HG02981 (cell line): Measurements from ENCODE around the gene DCX.

Experiments used
- ATAC-seq: cut with Tn5 transposase; IDR thresholded peaks from one replicate; pipeline ENCODE4 v1.9.1; 2021; ENCODE audit warnings: mild to moderate bottlenecking, moderate library complexity; ENCODE audit not compliant: unreplicated experiment

DCX gene

GRCh38 chrX:111319451-111319850 is 92.5 kb downstream of the DCX start:
- no peak for ATAC-seq

- no peak for ATAC-seq
Observed at GRCh38 chrX:111318901-111319300, 93.1 kb downstream of the DCX start.

- ATAC-seq: no peak
Observed at GRCh38 chrX:111309083-111309482, 102.9 kb downstream of the DCX start.

GRCh38 chrX:111308039-111308438 is 104.0 kb downstream of the DCX start:
- no peak for ATAC-seq

DNA sequence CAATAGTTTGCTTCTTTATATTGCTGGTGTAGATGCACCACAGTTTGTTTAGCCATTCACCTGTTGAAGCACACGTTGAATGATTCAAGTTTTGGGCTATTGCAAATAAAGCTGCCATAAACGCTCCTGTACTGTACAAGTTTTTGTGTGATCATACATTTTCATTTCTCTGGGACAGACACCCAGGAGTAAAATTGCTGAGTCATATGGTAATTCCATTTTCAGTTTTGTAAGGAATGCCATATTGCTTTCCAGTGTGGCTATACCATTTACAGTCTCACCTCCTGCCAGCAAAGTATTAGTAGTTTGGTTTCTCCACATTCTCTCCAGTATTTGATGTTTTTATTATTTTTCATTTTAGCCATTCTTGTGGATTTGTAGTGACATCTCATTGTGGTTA is 109.7 kb downstream of the DCX start:
- ATAC-seq: no peak

- no peak for ATAC-seq
Observed at GRCh38 chrX:111288841-111289240, 123.2 kb downstream of the DCX start.

DNA sequence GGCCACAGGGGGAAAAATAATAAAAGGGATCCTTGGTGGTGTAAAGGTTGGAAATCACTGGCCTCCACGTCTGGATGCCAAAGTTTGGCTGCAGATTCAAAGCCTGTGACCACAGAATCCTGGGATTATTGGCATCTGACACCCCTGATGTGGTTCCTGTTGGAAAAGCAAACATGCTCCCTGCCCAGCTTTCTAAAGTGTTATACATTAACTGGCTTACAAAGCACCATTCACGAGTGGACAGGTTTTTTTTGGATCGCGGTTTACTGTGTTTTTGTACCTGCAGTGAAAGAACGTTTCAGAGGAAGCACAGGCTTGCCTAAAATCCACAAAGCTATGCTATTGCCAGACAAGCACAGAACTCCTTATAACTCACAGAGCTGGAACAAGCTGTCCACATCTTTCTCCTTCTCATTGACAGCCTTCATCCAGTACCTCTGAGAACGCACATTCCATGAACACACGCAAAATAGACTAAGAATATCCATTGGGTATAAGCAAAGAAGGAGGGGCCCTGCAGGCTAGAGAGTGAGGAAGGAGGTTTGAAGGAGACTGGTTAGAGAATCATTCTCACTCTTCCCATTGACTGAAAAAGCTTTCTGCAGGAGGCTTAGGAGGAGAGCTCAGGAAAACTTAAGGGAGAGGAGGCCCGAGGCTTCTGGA is 127.2 kb downstream of the DCX start:
- no peak for ATAC-seq

DNA sequence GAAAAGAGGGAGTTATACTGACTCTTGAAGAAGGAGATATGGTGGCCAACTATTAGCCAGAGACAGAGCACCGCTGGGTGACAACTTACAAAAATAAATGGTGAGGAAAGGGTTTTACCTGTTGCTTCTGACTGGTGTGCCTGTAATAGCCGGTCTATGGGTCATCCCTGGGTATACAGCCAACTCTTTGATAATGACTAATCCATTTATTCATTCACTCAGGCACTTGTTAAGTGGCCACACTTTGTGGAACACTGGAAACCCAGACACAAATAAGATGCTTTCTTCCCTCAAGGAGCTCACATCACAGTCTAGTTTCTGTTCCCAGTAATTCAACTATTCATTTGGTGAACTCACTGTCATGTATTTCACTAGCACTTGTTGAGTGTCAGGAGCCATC is 128.5 kb downstream of the DCX start:
- no peak for ATAC-seq

- ATAC-seq: no peak
Observed at GRCh38 chrX:111282991-111283390, 129.0 kb downstream of the DCX start.

DNA sequence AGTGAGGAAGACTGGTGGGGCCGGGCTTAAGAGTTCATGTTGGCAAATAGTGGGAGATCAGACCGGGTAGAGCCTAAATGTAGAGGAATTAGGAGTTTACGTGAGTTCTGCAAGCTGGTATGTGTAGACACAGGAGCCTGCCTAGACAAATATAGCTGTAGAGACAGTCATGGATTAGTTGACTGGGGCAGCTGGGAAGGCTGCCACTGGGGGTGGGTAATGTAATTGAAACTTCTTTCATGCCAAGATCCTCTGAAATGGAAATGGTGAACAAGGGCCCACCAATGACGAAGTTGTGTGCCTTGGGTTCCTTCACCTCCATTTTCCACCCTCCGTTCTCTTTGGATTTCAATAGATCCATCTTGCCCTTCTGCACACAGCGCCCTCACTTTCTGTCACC is 129.9 kb downstream of the DCX start:
- ATAC-seq: no peak

- ATAC-seq: no peak
Observed at GRCh38 chrX:111270339-111270738, 141.7 kb downstream of the DCX start, which contains the start of gene CAPN6. Gene CAPN6, minus strand, starts transcription at chrX:111270483. Its CDS starts 6,547 bp downstream, at chrX:111263936.

- no peak for ATAC-seq
Observed at GRCh38 chrX:111268506-111268905, 143.5 kb downstream of the DCX start.

DNA sequence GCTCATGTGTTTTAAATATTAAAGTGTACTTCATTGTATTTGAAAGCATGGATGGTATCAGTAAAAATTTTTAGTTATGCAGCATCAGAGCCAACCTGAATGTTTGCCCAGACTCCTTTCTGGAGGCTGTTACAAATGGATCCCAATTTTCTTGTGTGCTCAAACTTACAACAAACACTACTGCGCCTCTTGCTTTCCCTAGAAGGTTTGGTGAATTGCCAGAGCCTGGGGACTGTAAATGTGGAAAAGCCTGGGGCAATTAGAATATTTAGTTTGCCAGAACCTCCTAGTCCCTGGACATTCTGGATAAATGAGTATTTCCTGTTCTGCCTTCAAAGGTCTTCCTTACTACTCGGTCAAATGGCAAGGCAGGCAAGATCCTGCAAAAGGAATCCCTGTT is 146.5 kb downstream of the DCX start:
- ATAC-seq: no peak

DNA sequence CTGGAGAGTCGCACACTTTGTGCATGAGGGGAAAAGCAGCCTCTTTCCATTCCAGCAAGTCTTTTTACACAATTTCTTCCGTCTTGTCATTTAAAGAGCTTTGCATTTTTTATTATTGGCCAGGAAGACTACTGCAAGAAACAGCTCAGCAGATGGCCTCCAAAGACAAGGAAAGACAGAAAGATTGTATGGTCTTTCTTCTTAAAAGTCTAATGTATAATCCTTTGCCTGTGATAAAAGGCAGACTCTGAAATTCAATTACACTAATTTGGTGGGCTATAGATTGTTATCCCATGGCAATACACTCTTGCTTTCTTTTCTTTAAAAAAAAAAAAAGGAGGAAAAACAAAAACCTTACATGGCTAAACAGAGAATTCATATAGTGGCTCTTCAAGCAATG is 147.6 kb downstream of the DCX start:
- ATAC-seq: no peak

DNA sequence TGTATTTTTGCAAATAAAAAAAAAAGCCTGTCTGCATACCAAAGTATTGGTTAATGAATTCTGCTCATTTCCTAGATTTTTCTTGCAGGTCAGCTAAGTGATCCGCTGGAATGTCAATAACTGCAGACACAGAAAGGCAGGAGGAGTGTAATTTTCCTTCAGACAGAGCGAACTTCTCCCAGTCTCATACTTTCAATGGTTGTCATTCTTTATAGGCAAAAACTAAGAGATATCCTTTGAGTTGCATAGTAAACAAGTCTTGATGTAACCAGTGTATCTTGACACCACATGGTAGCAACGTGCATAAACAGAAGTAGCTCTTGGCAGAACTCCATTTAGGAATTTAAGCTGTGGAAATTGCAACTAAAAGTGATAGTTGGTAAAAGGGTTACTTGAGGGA is 149.9 kb downstream of the DCX start:
- ATAC-seq: no peak

DNA sequence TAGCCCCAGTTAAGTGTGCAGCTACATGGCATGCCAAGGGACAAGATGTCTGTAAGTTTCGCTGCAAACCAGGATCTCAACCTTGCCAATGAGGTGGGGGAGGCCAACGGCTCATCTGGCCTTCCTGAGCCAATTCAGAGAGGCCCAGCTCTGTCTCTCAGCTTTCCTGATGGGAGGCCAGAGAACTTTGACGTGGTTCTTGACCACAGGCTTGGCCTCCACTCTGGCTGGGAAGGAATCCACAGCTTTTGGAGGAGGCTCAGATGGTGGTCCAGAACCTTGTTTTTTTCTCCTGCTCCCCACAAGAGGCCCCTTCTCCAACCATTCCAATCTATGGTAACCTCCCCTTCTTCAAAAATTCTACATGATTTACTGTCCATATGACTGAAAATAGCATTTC is 151.5 kb downstream of the DCX start:
- no peak for ATAC-seq

- ATAC-seq: no peak
Observed at GRCh38 chrX:111259559-111259958, 152.4 kb downstream of the DCX start.

- ATAC-seq: no peak
Observed at GRCh38 chrX:111257733-111258132, 154.3 kb downstream of the DCX start.

DNA sequence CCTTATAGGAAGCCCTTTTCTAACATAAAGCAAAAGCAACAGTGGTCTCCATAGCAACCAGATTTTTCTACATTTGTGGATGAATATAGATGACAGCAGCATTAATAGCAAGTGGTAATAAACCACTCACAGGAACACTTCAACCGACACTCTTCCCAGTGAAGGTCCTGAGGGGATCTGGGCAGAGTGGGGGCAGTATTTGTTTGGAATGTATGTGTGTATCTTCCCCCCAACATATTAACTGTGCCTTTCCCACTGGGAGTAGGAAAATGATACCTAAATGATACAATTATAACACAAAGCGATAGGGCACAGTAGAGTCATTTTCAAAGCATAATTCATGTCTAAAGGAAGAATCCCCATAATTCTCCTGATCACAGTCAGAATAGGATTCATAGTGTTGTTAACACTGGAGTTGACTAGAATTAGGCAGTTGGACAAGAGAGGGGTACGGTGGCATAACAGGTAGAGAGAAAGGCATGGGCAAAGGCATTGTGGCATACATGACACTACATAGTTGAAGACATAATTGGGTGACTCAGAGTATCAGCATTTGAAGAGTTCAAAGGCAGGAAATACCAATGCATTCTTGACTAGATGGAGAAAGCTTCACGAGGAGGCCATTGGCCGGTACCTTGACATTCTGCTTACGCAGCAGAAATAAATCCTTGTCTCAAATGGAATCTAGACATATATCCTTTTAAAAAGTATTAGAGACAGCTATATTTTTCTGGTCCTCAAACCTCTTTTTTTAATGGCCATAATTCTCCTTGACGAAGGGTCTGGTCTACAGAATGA is 156.9 kb downstream of the DCX start:
- ATAC-seq: no peak

DNA sequence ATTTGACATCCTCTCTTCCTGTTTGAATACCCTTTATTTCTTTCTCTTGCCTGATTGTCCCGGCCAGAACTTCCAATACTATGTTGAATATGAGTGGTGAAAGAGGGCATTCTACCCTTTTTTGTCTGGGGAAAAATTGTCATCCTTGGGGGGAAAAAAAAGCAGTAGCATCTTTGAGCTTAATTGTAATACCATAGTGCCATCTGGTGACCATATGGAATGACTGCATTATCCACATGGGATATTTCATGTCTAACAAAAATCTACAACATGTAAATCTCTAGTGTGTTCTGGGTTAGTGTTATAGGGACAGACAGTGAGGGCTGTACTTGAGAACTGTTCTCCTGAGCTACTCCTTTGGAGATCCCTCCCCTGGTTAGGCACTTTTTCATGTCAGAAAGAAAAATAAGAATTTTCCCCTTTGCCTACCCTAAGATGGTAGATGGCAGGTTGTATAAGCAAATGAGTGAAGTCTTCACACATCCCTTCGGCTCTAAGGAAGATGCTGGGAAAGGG is 167.7 kb downstream of the DCX start:
- no peak for ATAC-seq
